WTC11 (cell line): ENCODE data around the gene ADAMTS15. TPM values are rescaled to one million over a fixed set of nuclear protein-coding genes. Genes with fewer than 3 reads are reported as not detected.

Experiments used
- ATAC-seq: fragments of 200-7000 bp; cut with Tn5 transposase; 2 replicates; pipeline ENCODE4 v1.10.0; 2021; ENCODE audit warnings: mild to moderate bottlenecking, moderate library complexity
- CTCF ChIA-PET: fragments of 300-600 bp; sonication (Branson Sonifier 250); formaldehyde crosslinking; loops from one replicate; lab custom pipeline; 2021; ENCODE audit warnings: antibody characterized with exemption; lab: Charles Lee
- POLR2A ChIA-PET: fragments of 350-600 bp; sonication (Branson Sonifier 250); formaldehyde crosslinking; loops from one replicate; lab custom pipeline; 2021; ENCODE audit warnings: antibody characterized with exemption; lab: Charles Lee
- DNase-seq: peaks from one replicate; pipeline ENCODE4 v3.0.0; 2021; ENCODE audit warnings: low spot score
- H3K27ac Mint-ChIP-seq: 2 replicates; pipeline ENCODE4 v1.8.0; 2021; ENCODE audit warnings: mixed read lengths
- H3K27me3 Mint-ChIP-seq: 2 replicates; pipeline ENCODE4 v1.8.0; 2021; ENCODE audit warnings: low read depth, mild to moderate bottlenecking, moderate library complexity, mixed read lengths
- H3K36me3 Mint-ChIP-seq: 2 replicates; pipeline ENCODE4 v1.8.0; 2021; ENCODE audit warnings: mixed read lengths
- H3K4me1 Mint-ChIP-seq: 2 replicates; pipeline ENCODE4 v1.8.0; 2022; ENCODE audit warnings: mixed read lengths
- H3K4me3 Mint-ChIP-seq: 2 replicates; pipeline ENCODE4 v1.8.0; 2021; ENCODE audit warnings: mild to moderate bottlenecking, moderate library complexity, mixed read lengths
- H3K9me3 Mint-ChIP-seq: 2 replicates; pipeline ENCODE4 v1.8.0; 2021; ENCODE audit warnings: mixed read lengths
- ATF1 ChIP-seq: sonication (generic); formaldehyde crosslinking; IDR thresholded peaks from 2 replicates; pipeline ENCODE4 v1.8.1; 2023; ENCODE audit warnings: mild to moderate bottlenecking, moderate library complexity, missing genetic modification reagents
- CBFB ChIP-seq: sonication (generic); formaldehyde crosslinking; IDR thresholded peaks from 2 replicates; pipeline ENCODE4 v1.8.1; 2022; ENCODE audit warnings: mild to moderate bottlenecking, low read depth, missing genetic modification reagents
- CDX4 ChIP-seq: fragments of 250-450 bp; sonication (Bioruptor Pico); IDR thresholded peaks from 2 replicates; pipeline ENCODE4 v1.9.0; 2021; ENCODE audit warnings: moderate library complexity, mild to moderate bottlenecking, inconsistent platforms, borderline replicate concordance
- CREB1 ChIP-seq: sonication (generic); formaldehyde crosslinking; IDR thresholded peaks from 2 replicates; pipeline ENCODE4 v1.8.0; 2023; ENCODE audit warnings: mild to moderate bottlenecking, missing genetic modification reagents
- E2F1 ChIP-seq: sonication (generic); formaldehyde crosslinking; IDR thresholded peaks from 2 replicates; pipeline ENCODE4 v1.8.0; 2022; ENCODE audit warnings: mild to moderate bottlenecking, missing genetic modification reagents
- E2F5 ChIP-seq: sonication (generic); formaldehyde crosslinking; IDR thresholded peaks from 2 replicates; pipeline ENCODE4 v1.8.1; 2022; ENCODE audit warnings: mild to moderate bottlenecking, moderate library complexity, missing genetic modification reagents
- ELF4 ChIP-seq: sonication (generic); formaldehyde crosslinking; IDR thresholded peaks from 2 replicates; pipeline ENCODE4 v1.8.1; 2022; ENCODE audit warnings: low read depth, mild to moderate bottlenecking, moderate library complexity, missing genetic modification reagents
- FOXJ3 ChIP-seq: sonication (generic); formaldehyde crosslinking; IDR thresholded peaks from 2 replicates; pipeline ENCODE4 v1.9.0; 2021; ENCODE audit warnings: missing genetic modification reagents, mild to moderate bottlenecking, borderline replicate concordance
- GRHL2 ChIP-seq: fragments of 250-450 bp; sonication (Bioruptor Pico); IDR thresholded peaks from 2 replicates; pipeline ENCODE4 v1.8.0; 2022; ENCODE audit warnings: mild to moderate bottlenecking, moderate library complexity; ENCODE audit not compliant: insufficient replicate concordance, severe bottlenecking
- HMGA2 ChIP-seq: fragments of 250-450 bp; sonication (Bioruptor Pico); IDR thresholded peaks from 2 replicates; pipeline ENCODE4 v1.4.0; 2021; ENCODE audit warnings: mild to moderate bottlenecking, moderate library complexity
- JUN ChIP-seq: sonication (generic); formaldehyde crosslinking; IDR thresholded peaks from 2 replicates; pipeline ENCODE4 v1.8.0; 2023; ENCODE audit warnings: mild to moderate bottlenecking, missing genetic modification reagents
- MYBL2 ChIP-seq: sonication (generic); formaldehyde crosslinking; IDR thresholded peaks from 2 replicates; pipeline ENCODE4 v1.8.1; 2023; ENCODE audit warnings: mild to moderate bottlenecking, moderate library complexity, missing genetic modification reagents
- NFATC4 ChIP-seq: fragments of 250-450 bp; sonication (Bioruptor Pico); IDR thresholded peaks from 2 replicates; pipeline ENCODE4 v1.9.0; 2021; ENCODE audit warnings: mild to moderate bottlenecking
- NR1H2 ChIP-seq: sonication (generic); formaldehyde crosslinking; IDR thresholded peaks from 2 replicates; pipeline ENCODE4 v1.9.0; 2021; ENCODE audit warnings: mild to moderate bottlenecking, moderate library complexity, missing genetic modification reagents
- OVOL2 ChIP-seq: fragments of 250-450 bp; sonication (Bioruptor Pico); IDR thresholded peaks from 2 replicates; pipeline ENCODE4 v1.9.0; 2021; ENCODE audit warnings: mild to moderate bottlenecking, borderline replicate concordance
- PRDM15 ChIP-seq: sonication (generic); formaldehyde crosslinking; IDR thresholded peaks from 2 replicates; pipeline ENCODE4 v1.8.0; 2022; ENCODE audit warnings: missing genetic modification reagents
- PREB ChIP-seq: sonication (generic); formaldehyde crosslinking; IDR thresholded peaks from 2 replicates; pipeline ENCODE4 v1.8.1; 2022; ENCODE audit warnings: mild to moderate bottlenecking, missing genetic modification reagents, moderate library complexity, borderline replicate concordance
- SMAD3 ChIP-seq: sonication (generic); formaldehyde crosslinking; IDR thresholded peaks from 2 replicates; pipeline ENCODE4 v1.8.0; 2022; ENCODE audit warnings: missing genetic modification reagents, mild to moderate bottlenecking, borderline replicate concordance
- SP1 ChIP-seq: sonication (generic); formaldehyde crosslinking; conservative IDR thresholded peaks from 2 replicates; pipeline ENCODE4 v1.8.1; 2022; ENCODE audit warnings: missing genetic modification reagents
- TEAD4 ChIP-seq: sonication (generic); formaldehyde crosslinking; IDR thresholded peaks from 2 replicates; pipeline ENCODE4 v1.8.0; 2022; ENCODE audit warnings: mild to moderate bottlenecking, missing genetic modification reagents
- USF1 ChIP-seq: sonication (generic); formaldehyde crosslinking; IDR thresholded peaks from 2 replicates; pipeline ENCODE4 v1.8.0; 2022; ENCODE audit warnings: mild to moderate bottlenecking, missing genetic modification reagents
- ZBTB21 ChIP-seq: sonication (generic); formaldehyde crosslinking; IDR thresholded peaks from 2 replicates; pipeline ENCODE4 v1.8.1; 2023; ENCODE audit warnings: mild to moderate bottlenecking, missing genetic modification reagents, borderline replicate concordance
- ZNF121 ChIP-seq: sonication (generic); formaldehyde crosslinking; IDR thresholded peaks from 2 replicates; pipeline ENCODE4 v1.8.0; 2023; ENCODE audit warnings: missing genetic modification reagents
- ZNF263 ChIP-seq: sonication (generic); formaldehyde crosslinking; IDR thresholded peaks from 2 replicates; pipeline ENCODE4 v1.8.1; 2022; ENCODE audit warnings: low read depth, mild to moderate bottlenecking, moderate library complexity, missing genetic modification reagents
- ZNF281 ChIP-seq: sonication (generic); formaldehyde crosslinking; IDR thresholded peaks from 2 replicates; pipeline ENCODE4 v1.8.0; 2023; ENCODE audit warnings: mild to moderate bottlenecking, missing genetic modification reagents
- ZNF423 ChIP-seq: fragments of 250-450 bp; sonication (Bioruptor Pico); IDR thresholded peaks from 2 replicates; pipeline ENCODE4 v2.1.2; 2022; ENCODE audit warnings: mild to moderate bottlenecking, moderate library complexity
- ZNF671 ChIP-seq: fragments of 250-450 bp; sonication (Bioruptor Pico); IDR thresholded peaks from 2 replicates; pipeline ENCODE4 v1.8.0; 2021; ENCODE audit warnings: mild to moderate bottlenecking
- total RNA-seq: library from RNA; stranded (reverse); gene quantifications from 3 replicates; pipeline ENCODE4 v1.2.3, GENCODE V29; 2021

ADAMTS15 gene
- total RNA-seq, 1 experiment from 2014 or later: 3.7 TPM

- no peak overlapping the region for H3K4me3 Mint-ChIP-seq
- H3K27ac Mint-ChIP-seq: no peak overlapping the region
- ATAC-seq: no peak
- no peak for DNase-seq
- no peaks in the 10 kb centered on the region for H3K4me1 Mint-ChIP-seq
- no peaks in the 10 kb centered on the region for H3K27me3 Mint-ChIP-seq
- ChIA-PET CTCF (no interaction called here), POLR2A (no interaction called here)
- no peaks in the 10 kb centered on the region for H3K36me3 Mint-ChIP-seq
- TF ChIP-seq NR1H2 (CRISPR knock-in tag): no peak
- no peak for TF ChIP-seq ELF4 (CRISPR knock-in tag)
- TF ChIP-seq ZNF121: no peak
- no peak for TF ChIP-seq CREB1 (CRISPR knock-in tag)
- no peak for TF ChIP-seq HMGA2 (CRISPR knock-in tag)
- no peak for TF ChIP-seq NFATC4 (CRISPR knock-in tag)
- no peak for TF ChIP-seq PREB (CRISPR knock-in tag)
- TF ChIP-seq ZNF263: no peak
- TF ChIP-seq ZNF423 (CRISPR knock-in tag): no peak
- TF ChIP-seq ZNF671: no peak
- no peak for TF ChIP-seq MYBL2 (CRISPR knock-in tag)
- TF ChIP-seq CBFB: no peak
- no peak for TF ChIP-seq USF1 (CRISPR knock-in tag)
- TF ChIP-seq GRHL2: no peak
- no peak for TF ChIP-seq SP1 (CRISPR knock-in tag)
- no peak for TF ChIP-seq ZNF281 (CRISPR knock-in tag)
- TF ChIP-seq FOXJ3: no peak
- no peak for TF ChIP-seq TEAD4 (CRISPR knock-in tag)
- H3K9me3 Mint-ChIP-seq: no peaks in the 10 kb centered on the region
Observed at GRCh38 chr11:130469181-130469580, 20.7 kb downstream of the ADAMTS15 start.

- H3K36me3 Mint-ChIP-seq: no peaks in the 10 kb centered on the region
- no peaks in the 10 kb centered on the region for H3K27me3 Mint-ChIP-seq
- POLR2A ChIA-PET: no interaction called here
- H3K4me3 Mint-ChIP-seq: no peak overlapping the region
- DNase-seq (no peak), ATAC-seq (no peak)
- no peak overlapping the region for H3K27ac Mint-ChIP-seq
- no peaks in the 10 kb centered on the region for H3K9me3 Mint-ChIP-seq
- no peaks in the 10 kb centered on the region for H3K4me1 Mint-ChIP-seq
- CTCF ChIA-PET: no interaction called here
- TF ChIP-seq ZBTB21 (CRISPR knock-in tag) (no peak), PRDM15 (no peak), OVOL2 (no peak), E2F5 (CRISPR knock-in tag) (no peak), SMAD3 (CRISPR knock-in tag) (no peak), CDX4 (no peak), E2F1 (CRISPR knock-in tag) (no peak), JUN (CRISPR knock-in tag) (no peak), ATF1 (CRISPR knock-in tag) (no peak)
Observed at GRCh38 chr11:130470832-130471706, 22.6 kb downstream of the ADAMTS15 start.
